ENCODE measurements around the gene DLG1. TPM values are rescaled to one million over a fixed set of nuclear protein-coding genes. Genes with fewer than 3 reads are reported as not detected.

DLG1 gene
- total RNA-seq, 1 donor from 2014 or later, result 157 TPM

- Mint-ChIP-seq H3K27ac (ENCODE audit: unreplicated experiment) (peak overlapping the region; percentile 82), H3K9me3 (ENCODE audit: low read depth) (no peaks in the 10 kb centered on the region), H3K36me3 (ENCODE audit: low read depth) (peaks cover 3% of the 10 kb centered on the region), H3K4me3 (ENCODE audit: unreplicated experiment) (no peak overlapping the region), H3K4me1 (ENCODE audit: low read depth) (peaks cover 44% of the 10 kb centered on the region), H3K27me3 (ENCODE audit: low read depth) (no peaks in the 10 kb centered on the region)
- TF ChIP-seq, protein P1, sequence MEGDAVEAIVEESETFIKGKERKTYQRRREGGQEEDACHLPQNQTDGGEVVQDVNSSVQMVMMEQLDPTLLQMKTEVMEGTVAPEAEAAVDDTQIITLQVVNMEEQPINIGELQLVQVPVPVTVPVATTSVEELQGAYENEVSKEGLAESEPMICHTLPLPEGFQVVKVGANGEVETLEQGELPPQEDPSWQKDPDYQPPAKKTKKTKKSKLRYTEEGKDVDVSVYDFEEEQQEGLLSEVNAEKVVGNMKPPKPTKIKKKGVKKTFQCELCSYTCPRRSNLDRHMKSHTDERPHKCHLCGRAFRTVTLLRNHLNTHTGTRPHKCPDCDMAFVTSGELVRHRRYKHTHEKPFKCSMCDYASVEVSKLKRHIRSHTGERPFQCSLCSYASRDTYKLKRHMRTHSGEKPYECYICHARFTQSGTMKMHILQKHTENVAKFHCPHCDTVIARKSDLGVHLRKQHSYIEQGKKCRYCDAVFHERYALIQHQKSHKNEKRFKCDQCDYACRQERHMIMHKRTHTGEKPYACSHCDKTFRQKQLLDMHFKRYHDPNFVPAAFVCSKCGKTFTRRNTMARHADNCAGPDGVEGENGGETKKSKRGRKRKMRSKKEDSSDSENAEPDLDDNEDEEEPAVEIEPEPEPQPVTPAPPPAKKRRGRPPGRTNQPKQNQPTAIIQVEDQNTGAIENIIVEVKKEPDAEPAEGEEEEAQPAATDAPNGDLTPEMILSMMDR (IDR thresholded peaks at IDR 0.05), result no peak
- DNase-seq (ENCODE audit: low spot score), result no peak
Observed at GRCh38 chr3:197174927-197175326, 123.5 kb downstream of the DLG1 start.

- Mint-ChIP-seq H3K4me1 (ENCODE audit: low read depth) (peaks cover 42% of the 10 kb centered on the region), H3K4me3 (ENCODE audit: unreplicated experiment) (no peak overlapping the region), H3K9me3 (ENCODE audit: low read depth) (no peaks in the 10 kb centered on the region), H3K27me3 (ENCODE audit: low read depth) (no peaks in the 10 kb centered on the region), H3K27ac (ENCODE audit: unreplicated experiment) (no peak overlapping the region), H3K36me3 (ENCODE audit: low read depth) (peaks cover 5% of the 10 kb centered on the region)
- TF ChIP-seq, protein P1 (IDR thresholded peaks at IDR 0.05), result no peak
- DNase-seq (ENCODE audit: low spot score), result no peak
Observed at GRCh38 chr3:197173620-197174019, 124.8 kb downstream of the DLG1 start.

GRCh38 chr3:197171481-197172067 lies 126.8 kb downstream of the DLG1 start:
- Mint-ChIP-seq H3K27me3 (ENCODE audit: low read depth) (no peaks in the 10 kb centered on the region), H3K9me3 (ENCODE audit: low read depth) (no peaks in the 10 kb centered on the region), H3K27ac (ENCODE audit: unreplicated experiment) (peak overlapping the region; percentile 87), H3K36me3 (ENCODE audit: low read depth) (peaks cover 5% of the 10 kb centered on the region), H3K4me1 (ENCODE audit: low read depth) (peaks cover 49% of the 10 kb centered on the region), H3K4me3 (ENCODE audit: unreplicated experiment) (no peak overlapping the region)
- no peak for DNase-seq (ENCODE audit: low spot score)
- TF ChIP-seq, protein P1 (IDR thresholded peaks at IDR 0.05), result no peak

DNA sequence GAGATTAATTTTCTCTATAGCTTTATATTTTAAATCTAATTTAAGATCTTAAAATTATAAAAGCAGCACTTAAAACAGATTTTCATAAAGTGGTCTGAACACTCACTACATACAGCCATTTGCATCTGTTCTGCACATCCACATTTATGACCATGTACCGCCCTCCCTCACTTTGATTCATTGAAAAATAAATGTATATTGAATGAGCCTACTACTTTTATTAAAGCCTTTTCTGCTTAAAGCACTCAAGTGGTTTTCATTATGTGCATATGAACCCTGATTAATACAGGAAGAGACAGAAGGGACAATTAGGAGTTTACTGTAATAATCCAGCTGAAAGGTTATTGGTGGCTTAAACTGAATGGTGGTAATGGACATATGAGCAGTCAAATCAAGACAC lies 129.4 kb downstream of the DLG1 start:
- Mint-ChIP-seq H3K9me3 (ENCODE audit: low read depth) (no peaks in the 10 kb centered on the region), H3K27ac (ENCODE audit: unreplicated experiment) (peak overlapping the region; percentile 38), H3K36me3 (ENCODE audit: low read depth) (peaks cover 7% of the 10 kb centered on the region), H3K4me3 (ENCODE audit: unreplicated experiment) (no peak overlapping the region), H3K27me3 (ENCODE audit: low read depth) (no peaks in the 10 kb centered on the region), H3K4me1 (ENCODE audit: low read depth) (peaks cover 34% of the 10 kb centered on the region)
- TF ChIP-seq, protein P1 (IDR thresholded peaks at IDR 0.05), result no peak
- no peak for DNase-seq (ENCODE audit: low spot score)

- Mint-ChIP-seq H3K36me3 (ENCODE audit: low read depth) (peaks cover 8% of the 10 kb centered on the region), H3K27ac (ENCODE audit: unreplicated experiment) (peak overlapping the region; percentile 43), H3K4me1 (ENCODE audit: low read depth) (peaks cover 34% of the 10 kb centered on the region), H3K9me3 (ENCODE audit: low read depth) (no peaks in the 10 kb centered on the region), H3K4me3 (ENCODE audit: unreplicated experiment) (no peak overlapping the region), H3K27me3 (ENCODE audit: low read depth) (no peaks in the 10 kb centered on the region)
- DNase-seq (ENCODE audit: low spot score), result no peak
- TF ChIP-seq, protein P1 (IDR thresholded peaks at IDR 0.05), result no peak
Observed at GRCh38 chr3:197168606-197169005, 129.8 kb downstream of the DLG1 start.

Data from chondrocyte (in vitro differentiated cells).